Measurements from ENCODE around the gene PLAC1. TPM values are rescaled to one million over a fixed set of nuclear protein-coding genes. Genes with fewer than 3 reads are reported as not detected.

Gene PLAC1
- total RNA-seq, 1 donor from 2014 or later = not detected

- no peak for DNase-seq (ENCODE audit: extremely low read depth, low read depth, low spot score)
Observed at GRCh38 chrX:134632355-134632754, 25.9 kb downstream of the PLAC1 start.

GRCh38 chrX:134631426-134632346 lies 26.6 kb downstream of the PLAC1 start:
- no peak for DNase-seq (ENCODE audit: extremely low read depth, low read depth, low spot score)

- no peak for DNase-seq (ENCODE audit: extremely low read depth, low read depth, low spot score)
Observed at GRCh38 chrX:134628663-134629062, 29.6 kb downstream of the PLAC1 start.

- DNase-seq (ENCODE audit: extremely low read depth, low read depth, low spot score) = no peak
Observed at GRCh38 chrX:134626434-134626833, 31.8 kb downstream of the PLAC1 start.

GRCh38 chrX:134625315-134625718 lies 33.0 kb downstream of the PLAC1 start:
- no peak for DNase-seq (ENCODE audit: extremely low read depth, low read depth, low spot score)

- DNase-seq (ENCODE audit: extremely low read depth, low read depth, low spot score) = no peak
Observed at GRCh38 chrX:134624046-134624430, 34.2 kb downstream of the PLAC1 start.

- peak; percentile 78 for DNase-seq (ENCODE audit: extremely low read depth, low read depth, low spot score)
Observed at GRCh38 chrX:134623293-134624045, 34.8 kb downstream of the PLAC1 start.

- DNase-seq (ENCODE audit: extremely low read depth, low read depth, low spot score) = no peak
Observed at GRCh38 chrX:134622813-134623185, 35.5 kb downstream of the PLAC1 start.

- peak; percentile 75 for DNase-seq (ENCODE audit: extremely low read depth, low read depth, low spot score)
Observed at GRCh38 chrX:134622056-134622812, 36.0 kb downstream of the PLAC1 start.

- DNase-seq (ENCODE audit: extremely low read depth, low read depth, low spot score) = no peak
Observed at GRCh38 chrX:134619838-134620237, 38.4 kb downstream of the PLAC1 start.

- no peak for DNase-seq (ENCODE audit: extremely low read depth, low read depth, low spot score)
Observed at GRCh38 chrX:134613396-134613795, 44.9 kb downstream of the PLAC1 start.

- no peak for DNase-seq (ENCODE audit: extremely low read depth, low read depth, low spot score)
Observed at GRCh38 chrX:134608153-134608552, 50.1 kb downstream of the PLAC1 start.

- no peak for DNase-seq (ENCODE audit: extremely low read depth, low read depth, low spot score)
Observed at GRCh38 chrX:134607523-134607922, 50.7 kb downstream of the PLAC1 start.

- no peak for DNase-seq (ENCODE audit: extremely low read depth, low read depth, low spot score)
Observed at GRCh38 chrX:134604701-134605311, 53.5 kb downstream of the PLAC1 start.

- DNase-seq (ENCODE audit: extremely low read depth, low read depth, low spot score) = no peak
Observed at GRCh38 chrX:134603806-134604700, 54.2 kb downstream of the PLAC1 start.

- DNase-seq (ENCODE audit: extremely low read depth, low read depth, low spot score) = no peak
Observed at GRCh38 chrX:134602410-134602809, 55.9 kb downstream of the PLAC1 start.

- no peak for DNase-seq (ENCODE audit: extremely low read depth, low read depth, low spot score)
Observed at GRCh38 chrX:134601240-134601765, 57.0 kb downstream of the PLAC1 start.

- DNase-seq (ENCODE audit: extremely low read depth, low read depth, low spot score) = no peak
Observed at GRCh38 chrX:134600714-134601113, 57.6 kb downstream of the PLAC1 start.

GRCh38 chrX:134599184-134599914 lies 58.9 kb downstream of the PLAC1 start:
- DNase-seq (ENCODE audit: extremely low read depth, low read depth, low spot score) = no peak

Measured in glomerular endothelial cell (primary cell).